Lower leg skin (tissue), 3 donors: ENCODE results near the gene STEEP1.

Experiments
- CTCF ChIP-seq, 3 donors: fragments of 450-650 bp; IDR thresholded peaks; one replicate each; pipeline ENCODE4 v1.5.1; 2016; ENCODE audit warnings: antibody characterized with exemption in 3 of 3, mild to moderate bottlenecking in 3 of 3, moderate library complexity in 2 of 3
- POLR2A ChIP-seq, 2 donors: fragments of 450-650 bp; IDR thresholded peaks; one replicate each; pipeline ENCODE4 v1.6.1; 2016 to 2017; ENCODE audit warnings: antibody characterized with exemption in 2 of 2, mild to moderate bottlenecking in 1 of 2, moderate library complexity in 1 of 2

- TF ChIP-seq CTCF (IDR thresholded peaks at IDR 0.05): no peak
- TF ChIP-seq POLR2A (IDR thresholded peaks at IDR 0.05): no peak
These were observed 62.3 kb downstream of the STEEP1 start for GRCh38 chrX:119502727-119503483.
